IPS-15b (cell line): ENCODE measurements around the gene EDC3.
A peak's percentile ranks its signal among the peaks of the same experiment; 100 is the strongest.

Source experiments
- H3K27me3 ChIP-seq: one replicate; pipeline ENCODE4 v1.6.1; 2013; ENCODE audit warnings: low read length; ENCODE audit not compliant: control insufficient read depth, insufficient read depth
- H3K36me3 ChIP-seq: one replicate; pipeline ENCODE4 v1.6.1; 2013; ENCODE audit warnings: low read length; ENCODE audit not compliant: control insufficient read depth, insufficient read depth
- H3K4me1 ChIP-seq: one replicate; pipeline ENCODE4 v1.6.1; 2013; ENCODE audit warnings: mild to moderate bottlenecking, low read length; ENCODE audit not compliant: control insufficient read depth, insufficient read depth
- H3K4me3 ChIP-seq: one replicate; pipeline ENCODE4 v1.5.1; 2013; ENCODE audit warnings: low read depth, low read length
- H3K9ac ChIP-seq: one replicate; pipeline ENCODE4 v1.6.1; 2013; ENCODE audit warnings: low read depth, mild to moderate bottlenecking, low read length
- H3K9me3 ChIP-seq: one replicate; pipeline ENCODE4 v1.6.1; 2013; ENCODE audit warnings: mild to moderate bottlenecking, low read length; ENCODE audit not compliant: control insufficient read depth, insufficient read depth

Gene EDC3

DNA sequence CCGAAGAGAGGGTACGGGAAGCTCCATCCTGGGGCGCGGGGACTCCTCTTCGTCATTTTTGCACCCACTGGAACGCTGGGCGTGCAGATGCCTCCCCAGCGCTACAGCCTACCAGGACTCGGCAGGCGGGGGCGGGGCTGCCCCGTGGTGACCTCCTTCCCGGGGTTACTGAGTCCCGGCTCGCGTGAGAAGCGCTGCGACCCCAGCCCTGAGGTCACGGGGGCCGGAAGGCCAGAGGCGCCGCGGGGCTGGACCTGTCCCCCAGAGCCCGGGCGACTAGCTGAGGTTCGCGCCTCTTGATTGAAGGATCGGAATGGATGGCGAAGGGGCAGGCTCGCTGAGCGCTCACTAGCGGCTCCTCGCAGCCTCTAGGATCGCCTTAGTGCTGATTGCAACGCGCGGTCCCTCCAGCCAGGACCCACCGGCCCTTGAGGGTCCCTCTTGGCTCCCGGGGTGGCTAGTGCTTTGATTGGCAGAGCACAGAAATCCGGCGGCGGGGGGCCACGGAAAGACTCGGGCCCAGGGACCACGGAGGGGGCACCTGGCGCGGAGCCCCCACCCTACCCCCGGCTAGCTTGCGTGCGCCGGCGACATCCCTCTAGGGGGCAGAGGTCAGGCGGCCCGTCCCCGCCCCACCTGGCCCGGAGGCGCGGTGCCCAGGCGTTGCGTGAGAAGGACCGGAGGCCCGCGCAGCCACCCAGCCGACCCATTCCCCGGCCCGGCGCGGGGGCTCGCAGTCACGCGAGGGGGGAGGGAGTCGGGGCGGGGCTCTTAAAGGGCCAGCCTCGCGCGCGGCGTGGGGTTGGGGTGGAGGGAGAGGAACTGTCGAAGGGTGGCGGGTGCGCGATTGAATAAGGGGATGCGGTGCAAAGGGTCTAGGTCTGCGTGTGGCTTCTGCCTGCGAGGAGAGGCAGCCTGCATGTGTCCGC lies 30.3 kb upstream of the EDC3 start:
- Histone ChIP-seq H3K36me3 (no peaks in the 10 kb centered on the region), H3K27me3 (peaks cover 12% of the 10 kb centered on the region), H3K9ac (peak overlapping the region; percentile 79), H3K4me3 (peak overlapping the region; percentile 73), H3K4me1 (peaks cover 8% of the 10 kb centered on the region), H3K9me3 (no peaks in the 10 kb centered on the region)

DNA sequence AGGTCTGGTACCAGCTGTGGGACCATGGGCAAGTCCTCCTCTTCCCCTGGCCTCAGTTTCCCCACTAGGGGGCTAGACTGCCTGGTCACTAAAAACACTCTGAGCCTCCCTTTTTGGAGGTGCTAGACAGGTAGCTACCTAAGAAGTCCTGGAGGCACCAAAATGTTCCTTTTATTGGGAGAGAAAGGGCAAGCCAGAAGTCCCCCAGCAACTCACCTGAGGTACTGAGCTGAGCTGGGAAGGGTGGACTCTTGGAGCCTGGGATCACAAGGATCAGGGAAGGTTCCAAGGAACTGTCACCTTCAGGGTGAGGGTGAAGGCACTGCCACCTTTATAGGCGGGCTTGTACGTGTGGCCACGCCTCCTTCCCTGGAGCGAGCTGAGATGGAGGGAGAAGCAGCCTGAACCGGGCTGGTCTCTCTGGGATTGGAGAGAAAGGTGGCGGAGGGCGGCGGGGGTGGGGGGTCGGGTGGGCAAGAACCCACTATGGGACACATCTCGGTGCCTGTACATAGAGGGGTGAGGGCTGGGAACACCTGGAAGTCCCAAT lies 29.5 kb upstream of the EDC3 start, which contains the start of gene CYP1A1:
Gene CYP1A1, minus strand, starts transcription at position 304 of the 550 bp plus-strand sequence. CDS start 2,431 bp downstream, outside the sequence.
- Histone ChIP-seq H3K36me3 (no peaks in the 10 kb centered on the region), H3K9ac (peak within 1 kb of the TSS; percentile 79), H3K4me3 (peak within 1 kb of the TSS; percentile 73), H3K9me3 (no peaks in the 10 kb centered on the region), H3K4me1 (peaks cover 8% of the 10 kb centered on the region), H3K27me3 (peaks cover 12% of the 10 kb centered on the region)

DNA sequence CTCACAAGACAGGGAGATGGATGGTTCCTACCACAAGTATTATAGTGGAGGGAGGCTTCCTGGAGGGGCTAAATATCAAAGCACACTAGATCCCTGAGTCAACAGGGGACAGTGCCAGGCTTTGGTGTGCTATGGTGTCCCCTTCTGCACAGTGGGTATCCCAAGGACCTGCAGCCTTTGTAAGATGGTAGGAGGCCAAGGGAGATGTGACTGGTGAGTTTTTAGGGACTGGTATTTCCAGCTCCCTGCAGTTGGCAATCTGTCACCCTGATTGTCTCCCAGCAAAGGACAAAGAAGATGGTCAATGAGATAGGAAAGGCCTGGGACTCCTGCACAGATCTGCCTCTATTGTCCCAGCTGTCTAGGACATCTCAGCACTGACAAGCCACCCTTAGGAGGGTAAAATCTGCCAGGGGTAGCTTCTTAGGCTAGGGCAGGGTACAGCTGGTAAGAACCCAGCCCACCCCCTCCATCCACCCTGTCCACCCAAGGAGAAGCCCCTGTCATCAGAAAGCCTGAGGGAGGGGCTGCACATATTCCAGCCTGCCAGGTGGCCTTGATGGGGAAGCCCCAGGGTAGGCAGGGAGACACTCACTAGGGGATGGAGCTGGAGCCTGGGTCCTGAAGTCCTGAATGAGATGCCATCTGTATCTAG lies 28.9 kb upstream of the EDC3 start:
- Histone ChIP-seq H3K4me3 (no peak overlapping the region), H3K27me3 (peaks cover 12% of the 10 kb centered on the region), H3K4me1 (peaks cover 8% of the 10 kb centered on the region), H3K9ac (no peak overlapping the region), H3K36me3 (no peaks in the 10 kb centered on the region), H3K9me3 (no peaks in the 10 kb centered on the region)

DNA sequence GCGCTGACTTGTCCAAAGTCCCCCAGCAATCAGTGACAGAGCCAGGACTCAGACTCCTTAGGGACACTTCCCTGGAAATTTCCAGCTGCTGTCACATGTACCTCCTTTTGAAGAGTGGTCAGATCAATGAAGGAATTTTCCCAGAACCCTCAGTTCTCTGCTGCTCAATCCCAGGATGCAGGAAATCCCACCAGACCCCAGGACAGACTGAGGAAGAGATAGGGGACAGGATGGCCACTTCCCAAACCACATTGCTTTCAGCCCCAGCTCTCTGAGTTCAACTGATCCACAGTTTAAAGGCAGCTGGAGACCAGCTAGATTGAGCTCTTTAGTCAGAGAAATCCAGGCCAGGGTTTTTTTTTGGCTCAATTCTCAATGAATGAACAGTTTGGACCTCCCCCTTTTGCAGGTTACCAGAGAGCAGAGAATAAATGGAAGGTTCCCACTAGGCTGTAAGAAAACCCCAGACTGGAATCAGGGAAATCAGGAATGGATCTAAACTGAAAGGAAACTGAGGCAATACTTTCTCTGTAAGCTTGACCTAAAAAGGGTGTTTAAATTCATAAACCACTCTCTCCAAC lies 28.0 kb upstream of the EDC3 start:
- H3K4me3 ChIP-seq = no peak overlapping the region
- H3K27me3 ChIP-seq = peaks cover 12% of the 10 kb centered on the region
- H3K4me1 ChIP-seq = peaks cover 8% of the 10 kb centered on the region
- H3K36me3 ChIP-seq = no peaks in the 10 kb centered on the region
- no peak overlapping the region for H3K9ac ChIP-seq
- no peaks in the 10 kb centered on the region for H3K9me3 ChIP-seq

DNA sequence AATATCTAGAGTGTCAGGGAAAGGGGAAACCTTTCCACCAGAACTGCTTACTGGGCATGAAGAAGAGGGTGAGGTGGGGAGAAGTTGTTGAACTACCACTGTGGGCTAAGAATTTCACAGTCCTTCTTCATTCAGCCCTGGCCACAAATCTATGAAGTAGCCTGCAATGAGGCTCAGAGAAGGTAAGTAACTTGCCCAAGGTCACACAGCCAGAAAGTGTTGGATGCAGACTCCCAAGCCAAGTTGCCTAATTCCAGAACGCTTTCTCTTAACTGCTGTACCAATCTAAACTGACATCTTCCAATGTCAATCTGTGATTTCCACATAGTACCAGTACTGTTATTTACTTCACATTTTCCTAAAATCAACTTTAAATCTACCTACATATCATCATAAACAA lies 27.4 kb upstream of the EDC3 start:
- no peaks in the 10 kb centered on the region for H3K9me3 ChIP-seq
- peaks cover 12% of the 10 kb centered on the region for H3K27me3 ChIP-seq
- H3K36me3 ChIP-seq = no peaks in the 10 kb centered on the region
- H3K4me1 ChIP-seq = peaks cover 8% of the 10 kb centered on the region
- no peak overlapping the region for H3K9ac ChIP-seq
- no peak overlapping the region for H3K4me3 ChIP-seq

DNA sequence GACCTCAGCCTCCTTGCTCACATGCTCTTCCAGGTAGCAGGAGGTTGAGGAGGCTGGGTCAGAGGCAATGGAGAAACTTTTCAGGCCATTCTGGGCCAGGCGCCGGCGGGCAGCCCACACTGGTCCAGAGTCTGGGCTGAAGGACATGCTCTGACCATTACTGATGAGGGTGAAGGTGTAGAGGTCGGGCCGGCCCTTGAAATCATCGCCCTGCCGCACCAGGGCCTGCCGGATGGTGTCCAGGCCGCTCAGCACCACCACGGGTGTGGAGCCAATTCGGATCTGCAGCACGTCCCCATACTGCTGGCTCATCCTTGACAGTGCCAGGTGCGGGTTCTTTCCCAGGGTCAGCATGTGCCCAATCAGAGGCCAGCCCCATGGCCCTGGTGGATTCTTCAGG lies 26.8 kb upstream of the EDC3 start:
- Histone ChIP-seq H3K9me3 (no peaks in the 10 kb centered on the region), H3K27me3 (peaks cover 8% of the 10 kb centered on the region), H3K4me3 (no peak overlapping the region), H3K4me1 (peaks cover 8% of the 10 kb centered on the region), H3K36me3 (no peaks in the 10 kb centered on the region), H3K9ac (no peak overlapping the region)

DNA sequence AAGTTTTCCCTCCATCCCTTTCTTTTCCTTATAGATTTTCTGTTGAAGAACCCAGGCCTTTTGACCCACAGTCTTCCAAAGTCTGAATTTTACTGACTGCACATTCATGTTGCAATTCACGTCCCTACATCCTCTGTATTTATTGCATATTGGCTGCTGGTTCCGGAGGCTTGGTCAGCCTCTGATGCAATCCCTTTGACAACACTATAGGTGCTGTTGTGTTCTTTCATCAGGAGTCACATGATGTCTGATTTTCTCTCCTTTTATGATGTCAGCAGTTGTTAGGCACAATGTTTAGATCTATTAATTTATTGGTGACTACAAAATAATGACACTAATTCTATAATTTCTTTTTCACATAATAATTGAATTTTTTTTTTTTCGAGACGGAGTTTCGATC lies 20.8 kb upstream of the EDC3 start:
- Histone ChIP-seq H3K27me3 (no peaks in the 10 kb centered on the region), H3K9ac (no peak overlapping the region), H3K4me1 (no peaks in the 10 kb centered on the region), H3K4me3 (no peak overlapping the region), H3K9me3 (no peaks in the 10 kb centered on the region), H3K36me3 (no peaks in the 10 kb centered on the region)

DNA sequence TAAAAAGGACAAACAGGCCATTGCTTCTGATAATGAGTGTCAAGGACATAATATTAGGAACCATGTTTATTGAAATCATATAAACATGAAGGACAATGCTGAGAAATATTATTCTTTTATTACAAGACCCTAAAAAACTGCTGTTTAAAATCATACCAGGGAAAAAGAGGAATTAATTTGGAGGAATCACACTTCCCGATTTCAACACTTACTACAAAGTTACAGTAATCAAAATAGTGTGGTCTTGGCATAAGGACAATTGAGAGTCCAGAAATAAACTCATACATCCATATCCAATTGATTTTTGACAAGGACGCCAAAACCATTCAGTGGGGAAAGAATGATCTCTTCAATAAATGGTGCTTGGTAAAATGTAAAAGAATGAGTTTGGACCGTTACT lies 16.5 kb upstream of the EDC3 start:
- no peak overlapping the region for H3K4me3 ChIP-seq
- no peaks in the 10 kb centered on the region for H3K9me3 ChIP-seq
- no peaks in the 10 kb centered on the region for H3K36me3 ChIP-seq
- H3K27me3 ChIP-seq = no peaks in the 10 kb centered on the region
- H3K4me1 ChIP-seq = no peaks in the 10 kb centered on the region
- H3K9ac ChIP-seq = no peak overlapping the region

DNA sequence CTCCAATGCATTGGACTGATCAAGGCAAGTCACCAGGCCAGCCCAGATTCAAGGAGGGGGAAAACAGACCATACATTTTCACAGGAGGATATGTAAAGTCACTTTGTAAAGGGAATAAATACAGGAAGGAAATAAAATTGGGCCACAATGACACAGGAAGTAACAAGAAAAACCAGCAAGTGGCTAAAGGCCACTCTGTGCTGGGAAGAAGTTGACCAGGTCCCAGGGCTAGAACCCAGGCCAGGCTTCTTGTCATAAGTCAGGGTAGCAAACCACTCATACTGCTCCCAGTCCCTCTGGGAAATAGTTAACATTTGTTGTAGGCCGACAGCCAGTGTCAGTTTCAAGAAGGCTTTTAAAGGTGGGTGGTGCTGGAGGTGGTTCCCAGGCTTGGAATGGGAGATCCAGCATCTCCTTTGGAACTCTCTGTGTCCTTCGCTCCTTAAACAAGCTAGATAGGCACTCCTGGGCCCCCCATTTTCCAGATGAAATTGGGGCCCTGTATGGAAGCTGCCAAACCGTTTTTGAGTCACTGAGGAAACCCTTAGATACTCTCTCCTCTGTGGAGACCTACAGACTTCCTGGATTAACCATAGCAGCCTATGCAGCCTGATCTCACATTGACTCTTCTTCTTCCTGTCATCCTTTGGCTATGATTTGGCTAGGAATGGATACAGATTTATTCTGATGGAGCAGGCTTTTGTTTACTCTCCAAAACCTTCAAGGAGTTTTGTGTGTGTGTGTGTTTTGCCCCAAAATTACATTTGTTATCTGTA lies 14.7 kb upstream of the EDC3 start:
- H3K9me3 ChIP-seq = no peaks in the 10 kb centered on the region
- no peak overlapping the region for H3K4me3 ChIP-seq
- no peak overlapping the region for H3K9ac ChIP-seq
- H3K27me3 ChIP-seq = peaks cover 2% of the 10 kb centered on the region
- H3K36me3 ChIP-seq = no peaks in the 10 kb centered on the region
- H3K4me1 ChIP-seq = no peaks in the 10 kb centered on the region

DNA sequence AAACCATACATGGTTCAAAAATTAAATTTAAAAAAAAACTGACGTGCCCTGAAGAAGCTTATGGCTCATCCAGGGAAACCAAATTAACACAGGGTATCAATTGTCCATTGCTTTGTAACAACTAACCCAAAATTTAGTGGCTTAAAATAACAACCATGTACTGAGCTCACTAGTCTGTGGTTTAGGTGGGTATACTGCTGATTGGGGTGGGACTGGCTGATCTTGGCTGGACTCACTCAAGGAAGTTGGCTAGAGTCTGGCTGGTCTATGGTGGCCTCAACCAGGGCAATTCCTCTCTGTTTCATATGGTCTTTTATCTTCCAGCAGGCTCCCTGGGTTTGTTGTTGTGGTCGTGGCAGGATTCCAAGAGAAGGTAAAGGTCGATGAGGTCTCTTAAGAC lies 14.1 kb upstream of the EDC3 start:
- no peaks in the 10 kb centered on the region for H3K36me3 ChIP-seq

DNA sequence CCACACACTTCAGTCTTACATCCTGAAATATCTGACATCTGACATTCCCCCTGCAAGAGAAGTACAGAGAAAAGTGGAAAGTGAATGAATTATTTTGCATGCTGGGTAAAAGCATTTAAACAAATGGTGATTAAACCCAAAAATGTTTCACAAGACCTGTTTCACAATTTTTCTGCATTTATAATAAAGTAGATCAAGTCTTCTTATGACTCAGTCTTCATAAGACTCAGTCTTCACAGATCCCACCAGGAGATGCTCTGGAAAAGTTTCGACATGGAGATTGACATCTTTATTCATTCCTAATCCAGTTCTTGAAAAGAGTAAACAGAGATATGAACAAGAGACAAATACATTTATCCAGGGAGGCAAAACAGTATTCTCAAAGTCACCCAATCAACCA lies 13.2 kb upstream of the EDC3 start:
- Histone ChIP-seq H3K36me3 (no peaks in the 10 kb centered on the region), H3K4me3 (no peak overlapping the region), H3K9me3 (no peaks in the 10 kb centered on the region), H3K9ac (no peak overlapping the region), H3K27me3 (peaks cover 2% of the 10 kb centered on the region), H3K4me1 (no peaks in the 10 kb centered on the region)

More for the DNA sequence above, 14.1 kb upstream of the EDC3 start:
- no peaks in the 10 kb centered on the region for H3K9me3 ChIP-seq
- H3K27me3 ChIP-seq = peaks cover 2% of the 10 kb centered on the region
- H3K4me1 ChIP-seq = no peaks in the 10 kb centered on the region
- no peak overlapping the region for H3K9ac ChIP-seq
- H3K4me3 ChIP-seq = no peak overlapping the region
